GDM1 (cell line): ENCODE results near the gene NRM.

Source experiments
- DNase-seq: peaks from one replicate; lab custom pipeline; 2025; lab: John Stamatoyannopoulos, UW

The NRM gene

GRCh38 chr6:30688569-30688968 lies 2.2 kb downstream of the NRM start:
- DNase-seq: no peak

- no peak for DNase-seq
Measured at GRCh38 chr6:30687659-30688431, 2.9 kb downstream of the NRM start.

- DNase-seq: peak; percentile 89
Measured at GRCh38 chr6:30686908-30687658, 3.7 kb downstream of the NRM start.

- peak; percentile 62 for DNase-seq
Measured at GRCh38 chr6:30686009-30686907, 4.5 kb downstream of the NRM start, which contains the start of gene PPP1R18. Gene PPP1R18, minus strand, starts transcription at chr6:30686645. Its CDS starts 627 bp downstream, at chr6:30686018.

- no peak for DNase-seq
Measured at GRCh38 chr6:30685157-30686008, 5.4 kb downstream of the NRM start.

- DNase-seq: peak; percentile 79
Measured at GRCh38 chr6:30684386-30685156, 6.2 kb downstream of the NRM start.

- DNase-seq: no peak
Measured at GRCh38 chr6:30683980-30684338, 6.8 kb downstream of the NRM start.

- no peak for DNase-seq
Measured at GRCh38 chr6:30683183-30683979, 7.4 kb downstream of the NRM start.

- peak; percentile 99 for DNase-seq
Measured at GRCh38 chr6:30682143-30683117, 8.4 kb downstream of the NRM start.

- DNase-seq: no peak
Measured at GRCh38 chr6:30681766-30682142, 9.0 kb downstream of the NRM start.

GRCh38 chr6:30679765-30680535 lies 10.8 kb downstream of the NRM start:
- DNase-seq: no peak

GRCh38 chr6:30678964-30679726 lies 11.6 kb downstream of the NRM start:
- peak; percentile 83 for DNase-seq

GRCh38 chr6:30676660-30677285 lies 14.0 kb downstream of the NRM start:
- DNase-seq: no peak

- peak; percentile 88 for DNase-seq
Measured at GRCh38 chr6:30672445-30673253, 18.1 kb downstream of the NRM start, which contains the start of gene DHX16. Gene DHX16, minus strand, starts transcription at chr6:30673006. Its CDS starts 165 bp downstream, at chr6:30672841.

GRCh38 chr6:30670760-30671527 lies 19.8 kb downstream of the NRM start:
- DNase-seq: no peak
